Prostate gland (tissue), 2 donors: Measurements from ENCODE around the gene TMPRSS9.
"Not testable (repeated sequence)": the region's sequence is repeated elsewhere in the genome, so short reads cannot be mapped to it uniquely, and the experiment has no call there.

Experiments used
- CTCF ChIP-seq, 4 experiments: fragments of 200-600 bp in 2 of 4; fragments of 450-650 bp in 2 of 4; sonication (generic) in 2 of 4; IDR thresholded peaks; 1 replicate in 3 of 4; 2 replicates in 1 of 4; pipeline ENCODE4 v1.5.1; 2016 to 2019; ENCODE audit warnings: antibody characterized with exemption in 4 of 4, mild to moderate bottlenecking in 2 of 4, moderate library complexity in 2 of 4
- POLR2A ChIP-seq: fragments of 450-650 bp; IDR thresholded peaks from one replicate; pipeline ENCODE4 v1.6.1; 2016; ENCODE audit warnings: antibody characterized with exemption, mild to moderate bottlenecking
- POLR2AphosphoS5 ChIP-seq: sonication (generic); formaldehyde crosslinking; IDR thresholded peaks from one replicate; pipeline ENCODE4 v1.6.1; 2017; ENCODE audit warnings: antibody characterized with exemption

DNA sequence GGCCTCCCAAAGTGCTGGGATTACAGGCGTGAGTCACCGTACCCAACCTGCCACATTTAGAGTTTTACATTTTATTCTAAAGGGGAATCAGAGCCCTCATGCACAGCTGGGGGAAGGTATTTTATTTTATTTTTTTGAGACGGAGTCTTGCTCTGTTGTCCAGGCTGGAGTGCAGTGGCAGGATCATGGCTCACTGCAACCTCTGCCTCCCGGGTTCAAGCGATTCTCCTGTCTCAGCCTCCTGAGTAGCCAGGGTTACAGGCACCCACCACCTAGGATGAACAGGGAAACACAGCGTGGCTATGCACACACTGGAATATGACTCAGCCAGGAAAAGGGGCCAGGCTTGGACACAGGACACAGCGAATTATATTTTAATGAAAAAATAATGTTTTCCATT lies 37.1 kb downstream of the TMPRSS9 start:
- not testable (repeated sequence) for TF ChIP-seq POLR2AphosphoS5; CTCF (IDR thresholded peaks at IDR 0.05); POLR2A
